ENCODE measurements around the gene SEMA6A. TPM values are rescaled to one million over a fixed set of nuclear protein-coding genes. Genes with fewer than 3 reads are reported as not detected.

Gene SEMA6A
- total RNA-seq, 2 experiments from 2014 or later: not detected

GRCh38 chr5:116539222-116539621 is 35.4 kb downstream of the SEMA6A start:
- CTCF ChIA-PET (ENCODE audit: unreplicated experiment): no interaction called here
- no TSS peak for BruUV-seq (replicated peaks)
- H3K4me2 ChIP-seq (ENCODE audit: low read length): no peak overlapping the region
- H3K4me3 ChIP-seq (ENCODE audit: low read depth, low read length, poor library complexity, severe bottlenecking): no peak overlapping the region
- H3K9me3 ChIP-seq (ENCODE audit: low read length): no peaks in the 10 kb centered on the region
- TF ChIP-seq CTCF (conservative IDR thresholded peaks at IDR 0.05; ENCODE audit: low read length): no peak
- no peak for TF ChIP-seq EZH2phosphoT487 (IDR thresholded peaks at IDR 0.05; ENCODE audit: borderline replicate concordance, low read depth, low read length)
- no peak overlapping the region for H2AFZ ChIP-seq (ENCODE audit: low read length)
- H3K36me3 ChIP-seq (ENCODE audit: insufficient read depth, low read length): no peaks in the 10 kb centered on the region
- H3K9me2 ChIP-seq (ENCODE audit: insufficient read depth, low read length): no peaks in the 10 kb centered on the region
- POLR2A ChIA-PET: no interaction called here
- DNase-seq (ENCODE audit: low spot score): no peak
- no peaks in the 10 kb centered on the region for H3K4me1 ChIP-seq (ENCODE audit: insufficient read depth, low read length, poor library complexity, severe bottlenecking)
- intact Hi-C loops (cut with micrococcal nuclease; ENCODE audit: unreplicated experiment): no loop called here
- H3K27ac ChIP-seq (ENCODE audit: low read depth, low read length, poor library complexity, severe bottlenecking): no peak overlapping the region
- H3K79me2 ChIP-seq (ENCODE audit: insufficient read depth, low read depth, low read length): no peaks in the 10 kb centered on the region
- no peaks in the 10 kb centered on the region for H4K20me1 ChIP-seq (ENCODE audit: insufficient read depth, low read length)

- H3K4me3 ChIP-seq (ENCODE audit: low read depth, low read length, poor library complexity, severe bottlenecking): no peak overlapping the region
- H3K4me2 ChIP-seq (ENCODE audit: low read length): no peak overlapping the region
- H3K9me3 ChIP-seq (ENCODE audit: low read length): no peaks in the 10 kb centered on the region
- H2AFZ ChIP-seq (ENCODE audit: low read length): no peak overlapping the region
- no peaks in the 10 kb centered on the region for H3K4me1 ChIP-seq (ENCODE audit: insufficient read depth, low read length, poor library complexity, severe bottlenecking)
- H3K36me3 ChIP-seq (ENCODE audit: insufficient read depth, low read length): no peaks in the 10 kb centered on the region
- no TSS peak for BruUV-seq (replicated peaks)
- H3K27ac ChIP-seq (ENCODE audit: low read depth, low read length, poor library complexity, severe bottlenecking): no peak overlapping the region
- no peaks in the 10 kb centered on the region for H3K9me2 ChIP-seq (ENCODE audit: insufficient read depth, low read length)
- no peaks in the 10 kb centered on the region for H3K79me2 ChIP-seq (ENCODE audit: insufficient read depth, low read depth, low read length)
- no peak for DNase-seq (ENCODE audit: low spot score)
- no peaks in the 10 kb centered on the region for H4K20me1 ChIP-seq (ENCODE audit: insufficient read depth, low read length)
- ChIA-PET CTCF (ENCODE audit: unreplicated experiment) (no interaction called here), POLR2A (no interaction called here)
- intact Hi-C loops (cut with micrococcal nuclease; ENCODE audit: unreplicated experiment): no loop called here
- TF ChIP-seq CTCF (conservative IDR thresholded peaks at IDR 0.05; ENCODE audit: low read length): no peak
- TF ChIP-seq EZH2phosphoT487 (IDR thresholded peaks at IDR 0.05; ENCODE audit: borderline replicate concordance, low read depth, low read length): no peak
Measured at GRCh38 chr5:116536316-116537083, 38.1 kb downstream of the SEMA6A start.

- TF ChIP-seq EZH2phosphoT487 (IDR thresholded peaks at IDR 0.05; ENCODE audit: borderline replicate concordance, low read depth, low read length) (no peak), CTCF (conservative IDR thresholded peaks at IDR 0.05; ENCODE audit: low read length) (no peak)
- intact Hi-C loops (cut with micrococcal nuclease; ENCODE audit: unreplicated experiment): no loop called here
- no peak overlapping the region for H2AFZ ChIP-seq (ENCODE audit: low read length)
- CTCF ChIA-PET (ENCODE audit: unreplicated experiment): no interaction called here
- no peaks in the 10 kb centered on the region for H3K4me1 ChIP-seq (ENCODE audit: insufficient read depth, low read length, poor library complexity, severe bottlenecking)
- H3K4me3 ChIP-seq (ENCODE audit: low read depth, low read length, poor library complexity, severe bottlenecking): no peak overlapping the region
- no peaks in the 10 kb centered on the region for H3K9me2 ChIP-seq (ENCODE audit: insufficient read depth, low read length)
- no peak for DNase-seq (ENCODE audit: low spot score)
- no peak overlapping the region for H3K4me2 ChIP-seq (ENCODE audit: low read length)
- H3K36me3 ChIP-seq (ENCODE audit: insufficient read depth, low read length): no peaks in the 10 kb centered on the region
- no peak overlapping the region for H3K27ac ChIP-seq (ENCODE audit: low read depth, low read length, poor library complexity, severe bottlenecking)
- no peaks in the 10 kb centered on the region for H4K20me1 ChIP-seq (ENCODE audit: insufficient read depth, low read length)
- BruUV-seq (replicated peaks): no TSS peak
- POLR2A ChIA-PET: no interaction called here
- H3K9me3 ChIP-seq (ENCODE audit: low read length): no peaks in the 10 kb centered on the region
- H3K79me2 ChIP-seq (ENCODE audit: insufficient read depth, low read depth, low read length): no peaks in the 10 kb centered on the region
Measured at GRCh38 chr5:116534964-116535651, 39.5 kb downstream of the SEMA6A start.
